K562 (cell line): Measurements from ENCODE around the gene DXO. TPM values are rescaled to one million over a fixed set of nuclear protein-coding genes. Genes with fewer than 3 reads are reported as not detected.

Experiments used
- CAMTA2 ChIP-seq: fragments of 250-450 bp; sonication (Bioruptor Pico); conservative IDR thresholded peaks from 2 replicates; pipeline ENCODE4 v1.5.1; 2022
- DPF2 ChIP-seq: fragments of 450-650 bp; IDR thresholded peaks from 2 replicates; pipeline ENCODE4 v1.6.1; 2016
- ELF4 ChIP-seq: fragments of 450-650 bp; formaldehyde crosslinking; IDR thresholded peaks from 2 replicates; pipeline ENCODE4 v1.4.0; 2022; ENCODE audit warnings: missing genetic modification characterization
- ETV1 ChIP-seq: fragments of 450-650 bp; conservative IDR thresholded peaks from 2 replicates; pipeline ENCODE4 v1.6.1; 2016; ENCODE audit warnings: missing genetic modification characterization, control low read depth, low read depth, missing compliant biosample characterization
- FOXA1 ChIP-seq: fragments of 450-650 bp; IDR thresholded peaks from 2 replicates; pipeline ENCODE4 v1.6.1; 2016; ENCODE audit warnings: mild to moderate bottlenecking, borderline replicate concordance
- HLTF ChIP-seq: fragments of 450-650 bp; IDR thresholded peaks from 2 replicates; pipeline ENCODE4 v1.6.1; 2016
- HMBOX1 ChIP-seq: sonication (generic); IDR thresholded peaks from 2 replicates; pipeline ENCODE4 v1.6.1; 2016
- JUNB ChIP-seq: fragments of 450-650 bp; formaldehyde crosslinking; conservative IDR thresholded peaks from 2 replicates; pipeline ENCODE4 v1.4.0; 2020; ENCODE audit warnings: mild to moderate bottlenecking
- KLF10 ChIP-seq: fragments of 250-450 bp; sonication (Bioruptor Pico); IDR thresholded peaks from 2 replicates; pipeline ENCODE4 v1.6.1; 2021; ENCODE audit warnings: matching md5 sums
- KLF13 ChIP-seq: fragments of 450-650 bp; IDR thresholded peaks from 2 replicates; pipeline ENCODE4 v1.6.1; 2016; ENCODE audit warnings: missing genetic modification characterization, low read depth, mild to moderate bottlenecking, missing compliant biosample characterization, moderate library complexity, borderline replicate concordance
- NFXL1 ChIP-seq: fragments of 450-650 bp; formaldehyde crosslinking; IDR thresholded peaks from 2 replicates; pipeline ENCODE4 v1.4.0; 2021; ENCODE audit warnings: mild to moderate bottlenecking
- NR2C1 ChIP-seq, 2 experiments: fragments of 450-650 bp; IDR thresholded peaks; 2 replicates each; pipeline ENCODE4 v1.6.1; 2017; ENCODE audit warnings: mild to moderate bottlenecking in 2 of 2, antibody characterized with exemption in 1 of 2, inconsistent platforms in 1 of 2, missing compliant biosample characterization in 1 of 2, missing genetic modification characterization in 1 of 2
- PHF20 ChIP-seq: fragments of 450-650 bp; IDR thresholded peaks from 2 replicates; pipeline ENCODE4 v1.6.1; 2018; ENCODE audit not compliant: partially characterized antibody
- POLR2A ChIP-seq: fragments of 450-650 bp; conservative IDR thresholded peaks from 2 replicates; pipeline ENCODE4 v1.6.1; 2016
- POLR2B ChIP-seq: fragments of 450-650 bp; IDR thresholded peaks from 2 replicates; pipeline ENCODE4 v1.6.1; 2018; ENCODE audit warnings: low read depth; ENCODE audit not compliant: partially characterized antibody
- SETDB1 ChIP-seq: IDR thresholded peaks from one replicate; pipeline ENCODE4 v1.6.1; 2012; ENCODE audit warnings: low read length, control low read depth, inconsistent platforms
- TAL1 ChIP-seq: fragments of 450-650 bp; IDR thresholded peaks from 2 replicates; pipeline ENCODE4 v1.6.1; 2016; ENCODE audit warnings: mild to moderate bottlenecking
- TEAD4 ChIP-seq, 2 experiments: sonication (generic) in 1 of 2; formaldehyde crosslinking in 1 of 2; IDR thresholded peaks; 2 replicates each; pipeline versions ENCODE4 v1.6.1 to v1.8.0; 2012 to 2022; ENCODE audit warnings: borderline replicate concordance in 1 of 2, inconsistent platforms in 1 of 2, low read length in 1 of 2, mild to moderate bottlenecking in 1 of 2, missing genetic modification reagents in 1 of 2
- ZNF175 ChIP-seq: fragments of 200-800 bp; sonication (Bioruptor generic); IDR thresholded peaks from 2 replicates; pipeline ENCODE4 v1.6.1; 2016; ENCODE audit warnings: low read depth, mild to moderate bottlenecking, missing genetic modification characterization, missing compliant biosample characterization
- polyA plus RNA-seq, 8 experiments: library from polyadenylated mRNA; depleted of rRNA in 4 of 8; stranded (reverse) in 5 of 8; unstranded in 3 of 8; fragments of >200 nt; fragmentation: Nextera tagmentation in 2 of 8; fragmentation: Illumina TruSeq in 1 of 8; extraction: Ambion mirVana in 2 of 8; extraction: Trizol in 1 of 8; gene quantifications; 2 replicates each; pipeline versions ENCODE4 v1.2.1 to v1.2.3, GENCODE V29; 2011 to 2014; ENCODE audit warnings: inconsistent platforms in 1 of 8, missing spikeins in 1 of 8
- total RNA-seq, 7 experiments: library from RNA; depleted of rRNA in 6 of 7; stranded (reverse); fragments of >200 nt in 6 of 7; fragmentation: Illumina TruSeq in 2 of 7; extraction: Trizol in 2 of 7; gene quantifications; 2 replicates each; pipeline versions ENCODE4 v1.2.1 to v1.2.3, GENCODE V29; 2011 to 2021; ENCODE audit warnings: low replicate concordance in 1 of 7
- TF ChIP-seq, protein P1 (sequence below), 2 experiments: fragments of 150-350 bp in 1 of 2; IDR thresholded peaks; 2 replicates each; pipeline ENCODE4 v1.6.1; 2012 to 2016; ENCODE audit warnings: low read depth in 2 of 2, low read length in 2 of 2, mild to moderate bottlenecking in 1 of 2, moderate library complexity in 1 of 2
- TF ChIP-seq, protein P2 (sequence below): sonication (generic); formaldehyde crosslinking; IDR thresholded peaks from 2 replicates; pipeline ENCODE4 v1.5.0; 2020; ENCODE audit warnings: missing genetic modification reagents

DXO gene
- total and polyA plus RNA-seq, 9 of the 15 experiments (the other 6 are each of a cell fraction or from before 2014, with no cell fraction given): 6.4 to 35.1 (median 19.4) TPM

- TF ChIP-seq, protein P1, sequence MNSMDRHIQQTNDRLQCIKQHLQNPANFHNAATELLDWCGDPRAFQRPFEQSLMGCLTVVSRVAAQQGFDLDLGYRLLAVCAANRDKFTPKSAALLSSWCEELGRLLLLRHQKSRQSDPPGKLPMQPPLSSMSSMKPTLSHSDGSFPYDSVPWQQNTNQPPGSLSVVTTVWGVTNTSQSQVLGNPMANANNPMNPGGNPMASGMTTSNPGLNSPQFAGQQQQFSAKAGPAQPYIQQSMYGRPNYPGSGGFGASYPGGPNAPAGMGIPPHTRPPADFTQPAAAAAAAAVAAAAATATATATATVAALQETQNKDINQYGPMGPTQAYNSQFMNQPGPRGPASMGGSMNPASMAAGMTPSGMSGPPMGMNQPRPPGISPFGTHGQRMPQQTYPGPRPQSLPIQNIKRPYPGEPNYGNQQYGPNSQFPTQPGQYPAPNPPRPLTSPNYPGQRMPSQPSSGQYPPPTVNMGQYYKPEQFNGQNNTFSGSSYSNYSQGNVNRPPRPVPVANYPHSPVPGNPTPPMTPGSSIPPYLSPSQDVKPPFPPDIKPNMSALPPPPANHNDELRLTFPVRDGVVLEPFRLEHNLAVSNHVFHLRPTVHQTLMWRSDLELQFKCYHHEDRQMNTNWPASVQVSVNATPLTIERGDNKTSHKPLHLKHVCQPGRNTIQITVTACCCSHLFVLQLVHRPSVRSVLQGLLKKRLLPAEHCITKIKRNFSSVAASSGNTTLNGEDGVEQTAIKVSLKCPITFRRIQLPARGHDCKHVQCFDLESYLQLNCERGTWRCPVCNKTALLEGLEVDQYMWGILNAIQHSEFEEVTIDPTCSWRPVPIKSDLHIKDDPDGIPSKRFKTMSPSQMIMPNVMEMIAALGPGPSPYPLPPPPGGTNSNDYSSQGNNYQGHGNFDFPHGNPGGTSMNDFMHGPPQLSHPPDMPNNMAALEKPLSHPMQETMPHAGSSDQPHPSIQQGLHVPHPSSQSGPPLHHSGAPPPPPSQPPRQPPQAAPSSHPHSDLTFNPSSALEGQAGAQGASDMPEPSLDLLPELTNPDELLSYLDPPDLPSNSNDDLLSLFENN (IDR thresholded peaks at IDR 0.05; ENCODE audit: low read depth in 2 of 2, low read length in 2 of 2): no peak; a peak in 1 of 4 replicates
- TF ChIP-seq, protein P2, sequence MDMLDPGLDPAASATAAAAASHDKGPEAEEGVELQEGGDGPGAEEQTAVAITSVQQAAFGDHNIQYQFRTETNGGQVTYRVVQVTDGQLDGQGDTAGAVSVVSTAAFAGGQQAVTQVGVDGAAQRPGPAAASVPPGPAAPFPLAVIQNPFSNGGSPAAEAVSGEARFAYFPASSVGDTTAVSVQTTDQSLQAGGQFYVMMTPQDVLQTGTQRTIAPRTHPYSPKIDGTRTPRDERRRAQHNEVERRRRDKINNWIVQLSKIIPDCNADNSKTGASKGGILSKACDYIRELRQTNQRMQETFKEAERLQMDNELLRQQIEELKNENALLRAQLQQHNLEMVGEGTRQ (CRISPR knock-in tag): no peak
- no peak; the same call in 1 of the 2 replicates for TF ChIP-seq HMBOX1
- peak; percentile 97 for TF ChIP-seq ZNF175
- peak; percentile 45 for TF ChIP-seq POLR2B
- TF ChIP-seq NFXL1 (CRISPR knock-in tag): 0 out of 2 replicates have a peak, but pooled peaks have one; percentile 62
- peak; percentile 1; the same call in 1 of the 2 replicates for TF ChIP-seq TAL1
- peak; percentile 98 for TF ChIP-seq ETV1 (tag)
- peak; percentile 73 for TF ChIP-seq POLR2A
- peak; percentile 71 for TF ChIP-seq DPF2
- 0 out of 2 replicates have a peak, but pooled peaks have one; percentile 6 for TF ChIP-seq KLF10 (CRISPR knock-in tag)
- TF ChIP-seq TEAD4 (IDR thresholded peaks at IDR 0.05; ENCODE audit: low read length): peak; percentile 35; the same call in 1 of the 2 replicates
- TF ChIP-seq TEAD4 (CRISPR knock-in tag; IDR thresholded peaks at IDR 0.05; ENCODE audit: borderline replicate concordance): no peak
- no peak for TF ChIP-seq CAMTA2 (CRISPR knock-in tag)
- no peak for TF ChIP-seq FOXA1
- peak; percentile 93 for TF ChIP-seq KLF13 (tag)
- TF ChIP-seq PHF20: peak; percentile 94
- TF ChIP-seq HLTF: peak; percentile 97
- TF ChIP-seq NR2C1 (IDR thresholded peaks at IDR 0.05): peak; percentile 100
- peak; percentile 100 for TF ChIP-seq NR2C1 (tag; IDR thresholded peaks at IDR 0.05)
- TF ChIP-seq JUNB (CRISPR knock-in tag): no peak; the same call in 1 of the 2 replicates
- TF ChIP-seq SETDB1: peak; percentile 29
- peak; percentile 96 for TF ChIP-seq ELF4
Measured at GRCh38 chr6:31958741-31959739, 12.9 kb downstream of the DXO start, which contains the start of the genes NELFE and SKIC2 (continued).
